ENCODE results near the gene TTLL1. TPM values are rescaled to one million over a fixed set of nuclear protein-coding genes. Genes with fewer than 3 reads are reported as not detected.

TTLL1 gene
- total RNA-seq, 1 experiment from 2014 or later = 4.1 TPM

GRCh38 chr22:43013355-43014315 is 75.6 kb downstream of the TTLL1 start:
- no peak for DNase-seq
- H3K27me3 Mint-ChIP-seq (ENCODE audit: insufficient read depth, unreplicated experiment) = no peaks in the 10 kb centered on the region
- H3K4me1 Mint-ChIP-seq (ENCODE audit: low read depth, unreplicated experiment) = peaks cover 24% of the 10 kb centered on the region
- H3K4me3 Mint-ChIP-seq (ENCODE audit: unreplicated experiment) = peak overlapping the region; percentile 95
- ChIA-PET CTCF (interaction anchor here (1.5 kb wide), 1 partner anchor 146 kb away, joined by 9 read pairs; no protein-coding TSS in a partner anchor), POLR2A (interaction anchor here (0.6 to 3.1 kb wide), 4 partner anchors 9 to 359 kb away, joined by 3 to 48 read pairs (median 20); no protein-coding TSS in a partner anchor)
- H3K36me3 Mint-ChIP-seq (ENCODE audit: insufficient read depth, unreplicated experiment) = peaks cover 46% of the 10 kb centered on the region
- Histone ChIP-seq H3K9me3 (no peaks in the 10 kb centered on the region), H3K36me3 (ENCODE audit: control insufficient read depth, insufficient read depth, low read length) (no peaks in the 10 kb centered on the region; the same call in 1 of the 2 replicates), H3K27me3 (replicated peaks; ENCODE audit: control insufficient read depth, insufficient read depth, low read length) (no peaks in the 10 kb centered on the region), H3K4me1 (peaks cover 54% of the 10 kb centered on the region), H3K4me3 (ENCODE audit: low read depth, low read length) (peak overlapping the region; percentile 83)
- intact Hi-C loops (cut with micrococcal nuclease; ENCODE audit: unreplicated experiment) = loop anchor here (10.0 kb wide), 1 partner anchor 59 kb away; no protein-coding TSS in a partner anchor
- H3K9me3 Mint-ChIP-seq (ENCODE audit: unreplicated experiment) = no peaks in the 10 kb centered on the region
- TF ChIP-seq CTCF (IDR thresholded peaks at IDR 0.05; ENCODE audit: insufficient read depth in 1 of 2, low read depth in 1 of 2, low read length in 1 of 2, severe bottlenecking in 1 of 2, unreplicated experiment in 1 of 2) = no peak
- peak overlapping the region; percentile 96 for H3K27ac Mint-ChIP-seq (ENCODE audit: unreplicated experiment)
- BruUV-seq (replicated peaks) = TSS peak; percentile 31

GRCh38 chr22:43012390-43012789 is 76.8 kb downstream of the TTLL1 start:
- Histone ChIP-seq H3K4me1 (peaks cover 52% of the 10 kb centered on the region), H3K36me3 (ENCODE audit: control insufficient read depth, insufficient read depth, low read length) (no peaks in the 10 kb centered on the region; the same call in 1 of the 2 replicates), H3K4me3 (ENCODE audit: low read depth, low read length) (no peak overlapping the region), H3K9me3 (no peaks in the 10 kb centered on the region), H3K27me3 (replicated peaks; ENCODE audit: control insufficient read depth, insufficient read depth, low read length) (no peaks in the 10 kb centered on the region)
- no TSS peak for BruUV-seq (replicated peaks)
- peaks cover 47% of the 10 kb centered on the region for H3K36me3 Mint-ChIP-seq (ENCODE audit: insufficient read depth, unreplicated experiment)
- no peak for DNase-seq
- peaks cover 16% of the 10 kb centered on the region for H3K4me1 Mint-ChIP-seq (ENCODE audit: low read depth, unreplicated experiment)
- no peaks in the 10 kb centered on the region for H3K9me3 Mint-ChIP-seq (ENCODE audit: unreplicated experiment)
- H3K27ac Mint-ChIP-seq (ENCODE audit: unreplicated experiment) = peak overlapping the region; percentile 96
- intact Hi-C loops (cut with micrococcal nuclease; ENCODE audit: unreplicated experiment) = loop anchor here (10.0 kb wide), 1 partner anchor 58 kb away; no protein-coding TSS in a partner anchor
- ChIA-PET POLR2A (no interaction called here), CTCF (no interaction called here)
- no peaks in the 10 kb centered on the region for H3K27me3 Mint-ChIP-seq (ENCODE audit: insufficient read depth, unreplicated experiment)
- TF ChIP-seq CTCF (IDR thresholded peaks at IDR 0.05; ENCODE audit: insufficient read depth in 1 of 2, low read depth in 1 of 2, low read length in 1 of 2, severe bottlenecking in 1 of 2, unreplicated experiment in 1 of 2) = no peak
- no peak overlapping the region for H3K4me3 Mint-ChIP-seq (ENCODE audit: unreplicated experiment)

- BruUV-seq (replicated peaks) = TSS peak; percentile 3
- Mint-ChIP-seq H3K27ac (ENCODE audit: unreplicated experiment) (peak overlapping the region; percentile 76), H3K4me3 (ENCODE audit: unreplicated experiment) (peak overlapping the region; percentile 48), H3K9me3 (ENCODE audit: unreplicated experiment) (no peaks in the 10 kb centered on the region), H3K4me1 (ENCODE audit: low read depth, unreplicated experiment) (peaks cover 23% of the 10 kb centered on the region), H3K27me3 (ENCODE audit: insufficient read depth, unreplicated experiment) (no peaks in the 10 kb centered on the region), H3K36me3 (ENCODE audit: insufficient read depth, unreplicated experiment) (peaks cover 52% of the 10 kb centered on the region)
- no peak overlapping the region for H3K4me3 ChIP-seq (ENCODE audit: low read depth, low read length)
- no peaks in the 10 kb centered on the region for H3K9me3 ChIP-seq
- peaks cover 64% of the 10 kb centered on the region for H3K4me1 ChIP-seq
- intact Hi-C loops (cut with micrococcal nuclease; ENCODE audit: unreplicated experiment) = loop anchor here (1.0 to 10.0 kb wide), 3 partner anchors 9 to 56 kb away; no protein-coding TSS in a partner anchor
- CTCF ChIA-PET = interaction anchor here (0.7 to 1.1 kb wide), 2 partner anchors 52 to 143 kb away, joined by 3 to 5 read pairs; no protein-coding TSS in a partner anchor
- H3K36me3 ChIP-seq (ENCODE audit: control insufficient read depth, insufficient read depth, low read length) = no peaks in the 10 kb centered on the region; the same call in 1 of the 2 replicates
- H3K27me3 ChIP-seq (replicated peaks; ENCODE audit: control insufficient read depth, insufficient read depth, low read length) = no peaks in the 10 kb centered on the region
- DNase-seq = peak; percentile 81 to 83
- POLR2A ChIA-PET = interaction anchor here (0.6 to 1.6 kb wide), 3 partner anchors 16 to 79 kb away, joined by 3 to 28 read pairs (median 6); no protein-coding TSS in a partner anchor
- peak in 1 of 2 experiments; percentile 13 for TF ChIP-seq CTCF (IDR thresholded peaks at IDR 0.05; ENCODE audit: insufficient read depth in 1 of 2, low read depth in 1 of 2, low read length in 1 of 2, severe bottlenecking in 1 of 2, unreplicated experiment in 1 of 2)
These were observed 78.1 kb downstream of the TTLL1 start for GRCh38 chr22:43011079-43011478.

All from Caco-2 (cell line).